Peyer's patch (tissue), 4 donors: Measurements from ENCODE around the gene KDELR3.

Experiments
- CTCF ChIP-seq, 6 experiments: fragments of 450-650 bp in 4 of 6; fragments of 200-600 bp in 2 of 6; sonication (generic) in 1 of 6; IDR thresholded peaks; one replicate each; pipeline ENCODE4 v1.5.1; 2017 to 2019; ENCODE audit warnings: antibody characterized with exemption in 6 of 6, mild to moderate bottlenecking in 3 of 6, moderate library complexity in 1 of 6
- POLR2A ChIP-seq, 2 donors: fragments of 450-650 bp; IDR thresholded peaks; one replicate each; pipeline ENCODE4 v1.5.1; 2017; ENCODE audit warnings: antibody characterized with exemption in 2 of 2, mild to moderate bottlenecking in 2 of 2, moderate library complexity in 2 of 2

GRCh38 chr22:38491707-38492348 lies 23.9 kb downstream of the KDELR3 start:
- TF ChIP-seq CTCF (IDR thresholded peaks at IDR 0.05) (no peak), POLR2A (IDR thresholded peaks at IDR 0.05) (no peak)
